ENCODE results near the gene FZD1.

Gene FZD1

DNA sequence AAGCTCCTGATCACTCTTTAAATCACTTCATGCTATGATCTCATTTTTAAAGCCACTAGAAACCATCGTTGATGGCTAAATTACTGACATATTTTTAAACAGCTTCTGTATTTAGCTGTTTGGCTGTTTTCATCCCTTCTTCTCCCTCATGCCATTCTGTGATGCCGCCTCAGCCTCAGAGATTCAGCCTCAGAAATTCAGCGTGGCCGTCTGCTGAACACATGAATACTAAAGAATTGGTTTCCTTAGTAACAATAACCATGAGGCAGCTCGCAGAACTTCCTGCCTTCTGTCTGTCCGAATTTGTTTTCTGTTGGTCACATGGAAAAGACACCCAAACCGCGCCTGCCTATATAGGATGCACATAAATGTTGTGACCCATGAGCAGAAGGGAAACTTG is 31.0 kb upstream of the FZD1 start:
- DNase-seq (ENCODE audit: low spot score) = no peak
- TF ChIP-seq, protein P1, sequence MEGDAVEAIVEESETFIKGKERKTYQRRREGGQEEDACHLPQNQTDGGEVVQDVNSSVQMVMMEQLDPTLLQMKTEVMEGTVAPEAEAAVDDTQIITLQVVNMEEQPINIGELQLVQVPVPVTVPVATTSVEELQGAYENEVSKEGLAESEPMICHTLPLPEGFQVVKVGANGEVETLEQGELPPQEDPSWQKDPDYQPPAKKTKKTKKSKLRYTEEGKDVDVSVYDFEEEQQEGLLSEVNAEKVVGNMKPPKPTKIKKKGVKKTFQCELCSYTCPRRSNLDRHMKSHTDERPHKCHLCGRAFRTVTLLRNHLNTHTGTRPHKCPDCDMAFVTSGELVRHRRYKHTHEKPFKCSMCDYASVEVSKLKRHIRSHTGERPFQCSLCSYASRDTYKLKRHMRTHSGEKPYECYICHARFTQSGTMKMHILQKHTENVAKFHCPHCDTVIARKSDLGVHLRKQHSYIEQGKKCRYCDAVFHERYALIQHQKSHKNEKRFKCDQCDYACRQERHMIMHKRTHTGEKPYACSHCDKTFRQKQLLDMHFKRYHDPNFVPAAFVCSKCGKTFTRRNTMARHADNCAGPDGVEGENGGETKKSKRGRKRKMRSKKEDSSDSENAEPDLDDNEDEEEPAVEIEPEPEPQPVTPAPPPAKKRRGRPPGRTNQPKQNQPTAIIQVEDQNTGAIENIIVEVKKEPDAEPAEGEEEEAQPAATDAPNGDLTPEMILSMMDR (conservative IDR thresholded peaks at IDR 0.05; ENCODE audit: low read depth) = no peak
- ChIA-PET CTCF (interaction anchor here (0.6 kb wide), 1 partner anchor 755 kb away, joined by 4 read pairs; no protein-coding TSS in a partner anchor), POLR2A (ENCODE audit: low non-redundant PET) (no interaction called here)
- no peak overlapping the region for H3K27ac ChIP-seq

DNA sequence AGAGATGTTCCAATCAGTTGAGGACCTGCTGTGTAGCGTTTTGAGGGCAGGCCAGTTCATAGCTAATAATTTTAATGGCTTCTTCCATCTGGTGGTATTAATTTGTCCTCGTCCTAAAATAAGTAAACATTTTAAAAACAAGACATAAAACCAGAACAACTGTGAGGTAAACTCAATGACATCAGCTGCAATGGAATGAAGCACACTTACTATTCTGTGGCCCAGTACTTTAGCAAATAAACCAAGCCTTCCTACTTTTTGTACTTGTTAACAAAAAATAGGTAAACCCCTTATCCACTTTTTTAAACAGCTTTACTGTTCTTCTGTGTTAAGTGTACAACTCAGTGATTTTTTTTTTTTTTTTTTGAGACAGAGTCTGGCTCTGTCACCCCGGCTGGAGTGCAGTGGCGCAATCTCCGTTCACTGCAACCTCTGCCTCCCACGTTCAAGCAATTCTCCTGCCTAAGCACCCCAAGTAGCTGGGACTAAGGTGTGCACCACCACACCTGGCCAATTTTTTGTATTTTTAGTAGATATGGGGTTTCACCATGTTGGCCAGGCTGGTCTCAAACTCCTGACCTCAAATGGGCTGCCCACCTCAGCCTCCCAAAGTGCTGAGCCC is 28.9 kb upstream of the FZD1 start:
- ChIA-PET POLR2A (ENCODE audit: low non-redundant PET) (no interaction called here), CTCF (interaction anchor here (0.5 to 1.6 kb wide), 3 partner anchors 19 to 374 kb away, joined by 3 to 5 read pairs (median 3); no protein-coding TSS in a partner anchor)
- TF ChIP-seq, protein P1 (conservative IDR thresholded peaks at IDR 0.05; ENCODE audit: low read depth) = no peak
- DNase-seq (ENCODE audit: low spot score) = no peak
- H3K27ac ChIP-seq = no peak overlapping the region

DNA sequence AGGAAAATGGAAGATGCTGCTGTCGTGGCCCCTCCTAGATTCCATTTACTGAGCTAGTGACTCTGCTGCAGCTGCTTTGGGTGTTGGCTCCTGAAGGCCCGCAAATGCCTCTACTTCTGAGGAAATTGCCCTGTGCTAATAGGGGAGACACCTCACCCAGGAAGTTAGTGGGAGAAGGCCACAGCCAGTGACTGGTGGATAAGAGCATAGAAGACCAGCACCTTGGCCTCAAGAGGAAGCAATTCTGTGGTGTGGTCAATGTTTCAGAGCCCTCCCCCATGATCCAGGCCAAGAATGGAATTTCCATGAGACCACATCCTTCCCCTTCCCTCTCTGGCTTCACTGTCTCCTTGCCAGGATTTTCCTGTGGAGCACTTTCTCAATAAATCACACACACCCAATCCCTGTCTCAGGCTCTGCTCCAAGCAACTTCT is 25.0 kb upstream of the FZD1 start:
- H3K27ac ChIP-seq = peak overlapping the region; percentile 75
- CTCF ChIA-PET = no interaction called here
- no peak for DNase-seq (ENCODE audit: low spot score)
- TF ChIP-seq, protein P1 (conservative IDR thresholded peaks at IDR 0.05; ENCODE audit: low read depth) = no peak
- POLR2A ChIA-PET (ENCODE audit: low non-redundant PET) = no interaction called here

DNA sequence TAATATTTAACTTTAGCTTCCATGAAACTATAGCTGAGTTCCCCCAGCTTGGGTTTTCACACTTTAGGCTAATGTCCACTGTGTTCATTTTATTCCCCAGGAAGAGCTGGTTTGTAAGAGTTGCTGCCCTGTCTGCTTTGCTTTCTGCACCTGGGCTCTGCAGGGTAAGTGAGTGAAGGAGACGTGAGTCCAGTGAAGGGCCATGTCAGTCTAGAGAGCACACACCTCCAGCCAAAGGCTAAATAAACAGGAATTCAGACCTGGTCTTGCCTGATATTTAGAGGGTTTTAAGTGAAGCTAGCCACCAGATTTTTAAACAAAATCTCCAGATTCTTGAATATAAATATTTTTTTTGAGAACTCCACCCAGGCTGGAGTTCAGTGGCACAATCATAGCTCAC is 24.5 kb upstream of the FZD1 start:
- no peak for DNase-seq (ENCODE audit: low spot score)
- H3K27ac ChIP-seq = peak overlapping the region; percentile 75
- TF ChIP-seq, protein P1 (conservative IDR thresholded peaks at IDR 0.05; ENCODE audit: low read depth) = no peak
- ChIA-PET POLR2A (ENCODE audit: low non-redundant PET) (no interaction called here), CTCF (interaction anchor here (0.6 to 0.8 kb wide), 2 partner anchors 150 to 563 kb away, joined by 3 read pairs; no protein-coding TSS in a partner anchor)

DNA sequence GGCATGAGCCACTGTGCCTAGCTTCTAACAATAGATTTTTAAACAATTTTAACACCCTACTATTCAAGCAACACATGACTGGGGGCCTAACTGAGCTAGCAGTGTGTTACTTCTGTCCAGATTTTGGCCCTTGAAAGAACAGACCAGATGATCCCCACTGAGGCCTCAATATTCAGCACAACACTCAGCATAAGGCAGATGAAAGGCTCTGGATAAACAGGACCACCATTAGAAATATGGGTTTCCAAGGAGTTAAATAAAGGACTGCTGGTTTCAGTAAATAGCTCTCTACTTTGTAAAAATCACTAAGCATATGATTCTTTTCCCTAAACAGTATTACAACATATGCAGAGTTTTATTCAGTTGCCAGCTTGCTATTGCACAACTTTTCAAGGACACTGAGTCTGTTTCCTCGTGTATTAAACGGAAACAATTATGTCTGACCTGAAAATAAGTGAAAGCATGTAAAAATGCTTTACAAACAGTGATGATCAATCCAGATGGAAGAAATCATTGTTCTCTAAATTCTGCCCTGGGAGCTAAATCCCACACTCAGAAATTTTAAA is 23.8 kb upstream of the FZD1 start:
- TF ChIP-seq, protein P1 (conservative IDR thresholded peaks at IDR 0.05; ENCODE audit: low read depth) = no peak
- peak overlapping the region; percentile 75 for H3K27ac ChIP-seq
- ChIA-PET CTCF (interaction anchor here (0.6 to 0.8 kb wide), 3 partner anchors 23 to 562 kb away, joined by 3 read pairs; no protein-coding TSS in a partner anchor), POLR2A (ENCODE audit: low non-redundant PET) (no interaction called here)
- no peak for DNase-seq (ENCODE audit: low spot score)

DNA sequence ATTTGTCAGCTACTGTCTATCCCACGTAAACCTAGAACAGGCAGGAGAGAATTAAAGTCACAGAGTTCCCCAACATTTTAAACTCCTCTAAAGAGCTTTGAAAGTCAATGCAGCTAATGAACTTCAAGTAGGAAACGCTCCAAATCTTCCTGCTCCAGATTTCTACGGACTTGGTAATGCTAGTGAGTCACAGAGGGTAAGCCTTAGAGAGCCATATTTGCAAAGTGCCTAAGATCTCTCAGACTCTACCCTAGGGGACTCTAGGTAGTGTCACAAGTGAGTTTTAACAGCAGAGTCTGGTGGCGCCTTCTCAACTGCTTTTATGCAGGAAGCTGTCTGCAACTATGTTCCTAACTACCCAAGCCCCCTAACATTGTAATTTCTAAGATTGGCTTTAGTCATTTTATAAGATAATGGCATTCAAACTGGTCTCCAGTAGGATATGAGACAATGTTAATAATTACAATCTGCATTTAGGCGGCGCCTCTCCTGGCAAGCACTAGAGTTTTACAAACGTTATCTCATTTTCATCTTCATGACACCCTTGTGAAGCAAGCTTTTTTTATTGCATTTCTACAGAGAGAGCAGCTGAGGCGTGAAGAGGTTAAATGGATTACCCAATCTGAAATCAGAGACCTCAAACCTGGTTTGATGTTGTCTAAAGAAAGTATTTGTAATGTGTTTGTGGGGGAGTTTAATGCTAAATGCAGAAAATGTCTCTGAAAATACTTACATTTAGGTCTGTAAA is 22.0 kb upstream of the FZD1 start:
- DNase-seq (ENCODE audit: low spot score) = no peak
- no peak overlapping the region for H3K27ac ChIP-seq
- ChIA-PET CTCF (interaction anchor here (0.6 kb wide), 1 partner anchor 587 kb away, joined by 3 read pairs; no protein-coding TSS in a partner anchor), POLR2A (ENCODE audit: low non-redundant PET) (no interaction called here)
- TF ChIP-seq, protein P1 (conservative IDR thresholded peaks at IDR 0.05; ENCODE audit: low read depth) = no peak
